ENCODE results near the gene ZDHHC11.

Gene ZDHHC11, protein sequence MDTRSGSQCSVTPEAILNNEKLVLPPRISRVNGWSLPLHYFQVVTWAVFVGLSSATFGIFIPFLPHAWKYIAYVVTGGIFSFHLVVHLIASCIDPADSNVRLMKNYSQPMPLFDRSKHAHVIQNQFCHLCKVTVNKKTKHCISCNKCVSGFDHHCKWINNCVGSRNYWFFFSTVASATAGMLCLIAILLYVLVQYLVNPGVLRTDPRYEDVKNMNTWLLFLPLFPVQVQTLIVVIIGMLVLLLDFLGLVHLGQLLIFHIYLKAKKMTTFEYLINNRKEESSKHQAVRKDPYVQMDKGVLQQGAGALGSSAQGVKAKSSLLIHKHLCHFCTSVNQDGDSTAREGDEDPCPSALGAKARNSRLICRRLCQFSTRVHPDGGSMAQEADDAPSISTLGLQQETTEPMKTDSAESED

DNA sequence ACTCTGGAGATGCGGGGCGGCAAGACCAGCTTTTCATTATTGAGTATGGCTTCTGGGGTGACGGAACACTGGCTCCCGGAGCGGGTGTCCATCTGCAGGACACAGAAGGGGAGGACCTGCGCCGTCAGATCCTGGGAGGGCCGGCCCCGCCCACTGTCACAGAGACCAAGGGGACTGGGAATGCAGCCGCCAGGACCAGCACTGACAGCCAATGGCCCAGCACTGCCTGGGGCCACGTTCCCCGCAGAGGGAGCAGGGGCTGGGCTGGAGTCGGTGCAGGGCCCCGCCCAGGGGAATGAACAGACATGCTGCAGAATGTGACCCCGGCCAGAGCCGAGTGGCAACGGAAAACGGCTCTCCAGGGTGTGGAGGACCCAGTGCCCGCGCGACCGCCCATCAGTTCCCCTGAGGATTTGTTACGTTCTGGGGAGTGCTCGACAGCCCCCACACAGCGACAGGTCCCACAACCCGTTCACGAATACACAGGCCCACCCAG is at the start of gene ZDHHC11:
ZDHHC11 (minus strand) TSS at position 476 of the 496 bp plus-strand sequence; CDS start at position 92, 384 bp downstream.
- DNase-seq, result no peak

DNA sequence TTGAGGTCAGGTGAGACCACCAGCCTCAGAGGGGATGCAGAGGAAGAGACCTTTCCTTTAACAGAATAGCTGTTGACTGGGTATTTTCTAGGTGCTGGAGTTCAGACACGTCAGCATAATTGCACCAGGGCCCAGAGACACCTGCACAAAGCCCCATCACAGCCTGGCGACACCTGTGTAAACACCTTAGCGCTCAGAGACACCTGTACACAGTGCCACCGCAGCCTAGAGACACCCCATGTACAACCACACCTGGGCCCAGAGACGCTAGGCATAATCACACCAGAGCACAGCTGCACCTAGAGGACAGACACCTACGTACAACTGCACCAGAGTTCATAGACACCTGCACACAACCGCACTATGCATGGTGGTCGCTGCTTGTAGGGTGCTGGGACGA is 42.9 kb upstream of the ZDHHC11 start:
- DNase-seq, result no peak

DNA sequence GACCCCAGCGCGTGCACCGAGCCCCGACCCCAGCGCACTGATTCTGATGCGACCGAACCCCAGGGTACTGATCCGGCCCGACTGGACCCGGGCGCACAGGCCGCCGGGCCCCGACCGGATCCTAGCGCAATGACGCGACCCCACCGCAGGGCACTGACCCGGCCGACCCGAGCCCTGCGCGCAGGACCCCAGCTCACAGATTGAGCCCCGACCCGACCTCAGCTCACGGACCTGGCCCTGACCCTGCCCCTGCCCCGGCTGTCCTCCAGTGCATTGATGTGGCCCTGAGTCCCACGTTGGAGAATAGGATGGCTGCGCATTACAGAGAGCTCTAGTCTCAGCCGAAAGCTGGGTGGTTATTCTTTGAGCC is 42.3 kb upstream of the ZDHHC11 start:
- DNase-seq, result no peak

DNA sequence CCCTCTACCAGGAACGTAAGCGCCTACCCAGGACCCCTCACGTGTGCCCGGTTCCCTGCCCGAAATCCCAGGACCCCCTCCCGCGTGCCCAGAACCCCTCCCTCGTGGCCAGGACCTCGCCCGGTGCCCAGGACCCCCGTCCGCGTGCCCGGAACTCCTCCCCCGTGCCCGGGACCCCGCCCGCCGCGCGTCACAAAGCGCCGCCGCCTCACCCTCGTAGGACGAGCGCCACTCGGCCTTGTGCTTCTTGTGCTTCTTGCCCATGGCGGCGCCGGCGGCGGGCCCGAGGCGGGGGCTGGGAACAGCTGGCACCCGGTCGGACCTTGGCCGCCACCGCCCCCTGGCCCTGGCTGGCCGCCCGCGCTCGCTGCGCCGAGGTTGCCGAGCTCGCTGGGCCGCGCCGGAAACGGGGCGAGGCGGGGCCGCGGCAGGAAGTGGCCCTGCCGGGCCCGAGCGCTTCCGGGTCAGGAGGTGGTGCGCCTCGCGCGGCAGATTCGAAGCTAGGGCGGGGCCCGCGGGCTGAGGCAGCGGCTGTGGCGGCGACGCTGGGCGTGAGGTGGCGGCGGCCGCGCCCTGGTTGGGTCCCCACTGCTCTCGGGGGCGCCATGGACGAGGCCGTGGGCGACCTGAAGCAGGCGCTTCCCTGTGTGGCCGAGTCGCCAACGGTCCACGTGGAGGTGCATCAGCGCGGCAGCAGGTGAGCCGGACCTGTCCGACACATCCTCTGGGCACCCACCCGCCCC is 41.8 kb upstream of the ZDHHC11 start, which contains the start of the genes BRD9 and TRIP13:
BRD9 (minus strand) TSS at position 408 of the 743 bp plus-strand sequence; CDS start at position 264, 144 bp downstream.
TRIP13 (plus strand) TSS at position 491 of the 743 bp plus-strand sequence; CDS start at position 606, 115 bp downstream.
- DNase-seq, result peak; percentile 84

DNA sequence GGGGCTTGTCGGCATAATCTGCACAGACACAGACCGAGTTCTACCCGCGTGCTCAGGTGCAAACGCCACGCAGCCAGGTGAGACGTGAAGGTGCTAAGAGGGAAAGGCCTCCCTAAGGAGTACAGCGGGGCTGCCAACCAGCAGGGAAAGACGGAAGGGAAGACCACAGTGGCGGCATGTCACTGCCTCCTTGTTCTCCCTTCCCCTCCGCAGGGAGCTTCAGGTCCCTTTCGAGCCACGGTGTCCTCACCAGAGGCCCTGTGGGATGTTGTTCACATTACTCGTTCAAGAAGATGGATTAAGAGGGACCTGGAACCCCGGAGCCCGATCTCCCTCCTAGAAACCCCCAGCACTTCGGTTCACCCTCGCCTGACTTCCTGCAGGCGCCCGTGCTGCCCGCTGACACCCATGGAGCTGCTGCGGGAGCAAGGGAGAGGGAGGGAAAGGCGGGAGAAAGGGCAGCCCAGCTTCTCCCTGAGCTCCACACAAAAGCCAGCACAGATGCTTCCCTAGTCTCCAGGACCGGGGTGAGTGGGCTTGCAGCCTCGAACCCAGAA is 41.1 kb upstream of the ZDHHC11 start:
- DNase-seq, result peak; percentile 9

DNA sequence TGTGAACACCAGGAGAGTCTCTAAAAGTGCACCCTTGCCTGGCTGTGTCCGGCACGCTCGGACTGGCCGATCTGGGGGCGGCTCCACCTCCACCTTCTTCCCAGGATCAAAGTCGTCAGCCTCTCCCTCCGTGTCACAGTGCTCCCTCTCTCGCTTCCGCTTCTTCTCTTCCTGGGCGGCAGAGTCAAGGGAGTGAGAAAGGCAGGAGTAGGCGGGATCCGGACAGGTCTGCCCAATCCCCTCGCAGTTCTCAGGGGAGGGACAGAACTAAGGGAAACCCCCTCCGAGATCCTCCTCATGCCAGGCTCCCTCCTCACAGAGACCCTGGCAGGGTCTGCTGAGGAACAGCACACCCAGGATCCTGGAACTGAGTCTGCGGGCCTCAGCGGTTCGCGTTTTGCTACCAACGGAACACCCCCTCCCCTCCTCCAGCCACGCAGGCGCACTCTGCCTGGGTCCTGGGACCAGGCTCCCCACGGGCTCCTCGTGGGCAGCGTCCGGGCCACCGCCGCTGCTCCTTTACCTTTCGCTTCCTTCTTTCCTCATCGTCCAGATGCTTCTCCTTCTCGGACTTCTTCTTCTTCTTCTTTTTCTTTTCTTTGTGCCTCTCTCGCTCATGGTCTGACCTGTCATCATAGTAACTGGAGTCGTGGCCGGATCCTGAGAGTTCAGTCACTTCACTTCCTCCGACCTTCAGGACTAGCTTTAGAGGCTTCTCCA is 40.5 kb upstream of the ZDHHC11 start:
- DNase-seq, result no peak

DNA sequence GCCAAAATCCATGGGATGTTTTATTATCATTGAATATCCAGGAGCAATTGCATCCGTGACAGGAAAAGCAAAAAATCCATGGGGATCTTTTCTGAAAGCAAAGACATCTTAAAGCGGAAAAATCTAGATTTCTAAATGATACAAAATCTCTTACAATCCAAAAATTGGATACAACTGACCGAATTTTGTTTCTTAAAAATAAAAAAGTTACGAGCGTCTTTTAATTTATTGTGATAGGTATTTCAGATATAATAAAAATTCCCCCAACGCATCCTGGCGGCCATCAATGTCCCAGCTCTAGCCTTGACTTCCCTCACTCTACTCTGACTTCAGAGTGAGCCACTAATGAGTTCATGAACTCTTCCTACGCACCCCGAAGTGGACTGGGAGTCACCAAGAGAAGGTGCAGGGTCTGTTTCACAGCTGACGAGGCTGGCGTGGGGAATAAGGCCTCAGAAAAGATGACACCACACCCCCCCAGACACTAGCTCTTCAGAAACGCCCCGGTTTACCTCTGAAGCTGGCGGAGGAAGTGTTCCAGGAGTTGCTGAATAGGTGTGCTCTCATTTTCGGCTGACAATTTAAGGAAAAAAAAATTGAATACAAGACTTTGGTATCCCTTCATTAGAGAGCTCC is 38.4 kb upstream of the ZDHHC11 start:
- no peak for DNase-seq

DNA sequence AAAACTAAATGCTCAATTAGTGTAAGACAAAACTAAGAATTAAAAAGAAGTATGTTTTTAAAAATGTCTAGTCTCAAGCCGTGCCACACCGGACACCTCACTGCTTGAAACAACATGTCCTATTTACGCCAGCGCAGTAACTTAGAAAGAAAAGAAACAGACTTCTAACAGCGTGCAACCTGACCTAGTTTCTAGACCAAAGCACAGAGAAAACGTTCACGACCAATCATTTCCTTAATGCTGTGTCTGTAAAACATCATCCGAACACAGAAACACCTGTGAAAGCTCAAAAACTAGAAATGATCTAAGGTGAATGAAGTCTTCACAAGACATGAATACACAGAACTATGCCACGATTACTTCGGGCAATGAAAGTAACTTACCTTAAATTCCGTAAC is 37.9 kb upstream of the ZDHHC11 start:
- no peak for DNase-seq

DNA sequence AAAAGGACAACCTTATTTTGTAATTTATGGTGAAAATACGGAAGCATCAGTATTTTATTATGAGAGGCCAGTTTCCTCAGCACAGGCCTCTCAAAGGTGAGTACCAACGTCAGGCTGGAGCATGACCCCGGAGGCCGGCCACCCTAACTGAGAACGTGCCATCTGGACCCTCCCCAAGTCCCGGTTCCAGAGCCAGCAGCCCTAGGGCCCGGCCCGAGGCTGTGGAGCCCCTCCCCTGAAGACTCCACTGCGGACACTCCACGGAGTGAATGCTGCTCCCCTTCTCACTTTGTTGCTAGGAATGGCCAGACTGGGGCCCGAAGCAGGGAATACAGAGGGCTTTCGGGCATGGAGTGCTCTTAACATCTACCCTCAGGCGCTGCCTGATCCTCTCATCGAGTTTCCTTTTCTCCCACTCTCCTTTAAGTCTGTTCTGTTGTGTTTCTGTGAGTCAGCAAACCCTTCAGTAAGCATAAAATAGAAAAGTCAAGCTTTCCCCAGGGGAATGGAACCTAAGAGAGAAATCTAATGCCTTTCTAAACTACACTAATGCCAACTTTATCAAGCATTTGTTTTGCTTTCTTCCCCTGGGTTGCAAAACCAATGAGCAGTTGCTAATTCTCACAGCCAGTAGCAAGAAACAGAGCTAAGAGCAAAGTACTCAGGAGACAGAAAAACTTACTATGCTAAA is 37.3 kb upstream of the ZDHHC11 start:
- DNase-seq, result no peak

DNA sequence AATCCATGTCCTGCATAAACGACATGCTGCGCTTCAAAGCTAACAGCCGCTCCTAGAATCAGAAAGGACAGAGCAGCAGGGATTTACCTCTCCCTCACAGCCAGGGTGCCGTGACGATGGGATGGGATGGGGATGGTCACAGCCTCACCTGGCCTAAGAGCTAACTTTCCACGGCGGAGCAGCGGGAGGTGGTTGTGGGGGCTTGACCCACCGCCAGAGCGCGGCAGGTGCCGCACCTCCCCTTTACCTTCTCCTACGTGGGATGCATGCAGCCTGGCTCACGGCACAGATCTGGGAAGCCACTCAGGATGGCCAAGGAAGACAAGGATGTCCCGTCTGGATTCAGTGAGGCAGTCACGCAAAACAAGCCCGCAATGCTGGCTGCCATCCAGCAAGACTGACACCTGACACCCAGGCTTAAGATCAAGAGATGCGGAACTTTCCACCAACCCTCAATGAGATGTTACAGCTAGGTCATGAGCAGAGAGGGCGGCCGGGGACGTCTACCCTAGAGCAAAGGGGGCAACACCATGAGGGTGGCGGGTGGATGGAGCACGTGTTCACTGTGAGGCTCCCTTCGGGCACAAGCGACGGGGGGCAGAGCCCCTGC is 36.0 kb upstream of the ZDHHC11 start:
- no peak for DNase-seq

DNA sequence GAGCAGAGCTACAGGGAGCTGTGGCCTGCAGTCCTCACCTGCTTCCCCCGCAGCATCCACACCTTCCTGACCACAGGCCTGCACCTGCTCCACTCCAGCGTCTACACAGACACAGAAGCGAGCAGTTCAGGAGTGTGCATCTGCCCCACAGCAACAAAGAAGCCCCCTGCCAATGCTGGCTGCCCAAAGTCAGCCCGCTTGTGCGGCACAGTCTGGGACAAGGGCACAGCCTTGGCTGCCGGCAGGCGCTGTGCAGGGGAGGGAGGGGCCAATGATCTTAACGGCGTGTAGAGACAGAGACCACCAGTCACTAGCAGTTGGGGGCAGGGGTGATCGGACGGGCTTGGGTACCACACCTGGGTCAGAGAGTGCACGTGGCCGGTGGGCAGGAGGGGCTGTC is 35.2 kb upstream of the ZDHHC11 start:
- DNase-seq, result no peak

DNA sequence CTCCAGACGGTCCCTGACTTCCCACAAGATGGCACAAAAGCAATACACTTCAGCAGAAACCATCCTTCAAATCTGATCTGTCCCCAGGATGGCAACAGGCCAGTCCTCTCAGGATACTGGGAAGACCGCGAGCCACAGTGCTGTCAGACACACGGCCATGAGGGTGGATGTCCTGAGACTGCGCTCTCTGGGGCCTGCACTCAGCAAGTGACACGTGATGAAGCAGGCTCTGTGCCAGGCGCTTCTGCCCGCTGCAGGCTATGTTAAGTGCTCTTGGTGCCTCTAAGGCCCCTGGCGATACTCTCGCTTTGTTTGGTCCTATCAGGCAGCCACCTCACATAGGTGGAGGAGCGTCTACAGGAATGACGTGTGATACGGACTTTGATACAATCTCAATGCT is 34.7 kb upstream of the ZDHHC11 start:
- no peak for DNase-seq

DNA sequence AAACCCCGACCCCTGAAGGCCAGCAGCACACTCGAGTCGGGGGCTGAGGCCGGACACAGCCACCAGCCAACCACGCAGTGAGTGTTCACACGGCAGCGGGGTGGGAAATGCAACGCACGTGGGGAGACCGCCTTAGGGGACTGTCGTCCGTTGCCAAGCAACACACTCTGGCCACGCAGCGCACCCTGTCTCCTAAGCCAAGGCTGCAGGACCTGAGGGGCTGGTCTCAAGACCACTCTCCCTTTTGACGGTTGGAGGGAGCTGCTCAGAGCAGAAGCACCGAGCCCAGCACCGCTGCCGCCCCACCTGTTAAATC is 34.3 kb upstream of the ZDHHC11 start:
- DNase-seq, result no peak

DNA sequence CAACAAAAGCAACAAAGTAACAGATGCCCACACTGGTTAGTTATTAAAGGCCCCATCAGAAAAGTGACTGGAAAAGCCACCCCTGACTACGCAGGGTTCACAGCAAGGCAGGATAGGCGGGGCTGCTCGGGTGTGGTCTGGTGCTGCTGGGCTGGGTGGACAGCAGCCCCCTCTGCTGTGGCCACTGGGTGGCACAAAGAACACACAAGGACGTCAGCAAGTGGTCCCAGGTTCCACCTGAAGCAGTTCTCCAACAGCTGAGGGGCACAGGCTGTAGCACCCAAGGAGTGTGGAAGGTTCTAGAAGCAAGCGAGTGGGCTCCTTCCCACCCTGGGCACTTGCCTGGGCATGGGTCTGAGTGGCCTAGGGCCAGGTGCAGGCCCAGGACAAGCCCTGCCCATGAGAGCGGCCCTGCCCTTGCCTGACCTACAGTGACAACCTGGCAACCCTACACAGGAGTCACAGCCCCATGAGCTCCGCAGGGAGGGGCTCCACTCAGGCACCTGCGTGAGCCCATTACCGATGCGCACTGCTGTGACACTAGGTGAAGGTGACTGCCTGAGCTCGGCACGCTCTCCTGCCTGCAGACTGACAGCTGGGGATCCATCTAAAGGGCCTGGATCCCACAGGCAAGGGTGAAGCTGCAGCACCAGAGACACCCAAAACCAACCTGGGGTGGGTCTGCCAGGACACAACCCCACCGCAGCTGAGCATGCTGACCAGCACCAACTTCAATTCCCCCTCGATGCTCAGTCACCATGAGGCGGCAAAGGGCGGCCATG is 33.8 kb upstream of the ZDHHC11 start:
- DNase-seq, result no peak

DNA sequence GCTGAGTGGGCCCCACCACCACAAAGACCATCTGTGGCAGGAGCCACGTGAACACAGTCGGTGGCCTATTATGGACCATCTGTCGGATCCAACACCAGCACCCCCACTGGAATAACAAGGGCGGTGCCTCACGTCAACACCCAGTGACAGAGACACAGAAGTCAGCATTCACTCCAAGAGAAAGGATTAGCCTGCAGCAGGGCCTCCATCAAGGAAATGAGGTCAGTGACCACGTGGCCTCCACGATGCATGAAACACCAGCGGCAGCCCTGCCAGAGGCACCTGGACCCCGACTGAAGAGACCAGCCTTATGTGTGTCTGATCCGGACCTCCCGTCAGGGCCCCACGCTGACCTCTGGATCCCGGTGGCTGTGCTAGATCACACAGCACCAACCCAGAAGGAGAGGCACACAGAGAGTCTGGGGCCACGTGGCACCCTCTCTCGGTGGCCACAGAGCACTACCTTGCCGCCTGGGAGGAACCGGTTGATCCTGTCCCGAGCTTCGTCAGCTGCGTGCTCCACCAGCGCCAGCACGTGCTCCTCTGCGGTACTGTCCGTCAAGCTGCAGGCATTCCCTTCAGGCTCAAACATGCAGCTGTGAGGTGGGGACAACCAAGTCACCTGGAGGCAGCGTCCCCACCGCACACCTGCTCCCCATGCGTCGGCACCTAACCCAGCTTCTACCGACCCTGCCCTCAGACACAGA is 32.8 kb upstream of the ZDHHC11 start:
- no peak for DNase-seq

DNA sequence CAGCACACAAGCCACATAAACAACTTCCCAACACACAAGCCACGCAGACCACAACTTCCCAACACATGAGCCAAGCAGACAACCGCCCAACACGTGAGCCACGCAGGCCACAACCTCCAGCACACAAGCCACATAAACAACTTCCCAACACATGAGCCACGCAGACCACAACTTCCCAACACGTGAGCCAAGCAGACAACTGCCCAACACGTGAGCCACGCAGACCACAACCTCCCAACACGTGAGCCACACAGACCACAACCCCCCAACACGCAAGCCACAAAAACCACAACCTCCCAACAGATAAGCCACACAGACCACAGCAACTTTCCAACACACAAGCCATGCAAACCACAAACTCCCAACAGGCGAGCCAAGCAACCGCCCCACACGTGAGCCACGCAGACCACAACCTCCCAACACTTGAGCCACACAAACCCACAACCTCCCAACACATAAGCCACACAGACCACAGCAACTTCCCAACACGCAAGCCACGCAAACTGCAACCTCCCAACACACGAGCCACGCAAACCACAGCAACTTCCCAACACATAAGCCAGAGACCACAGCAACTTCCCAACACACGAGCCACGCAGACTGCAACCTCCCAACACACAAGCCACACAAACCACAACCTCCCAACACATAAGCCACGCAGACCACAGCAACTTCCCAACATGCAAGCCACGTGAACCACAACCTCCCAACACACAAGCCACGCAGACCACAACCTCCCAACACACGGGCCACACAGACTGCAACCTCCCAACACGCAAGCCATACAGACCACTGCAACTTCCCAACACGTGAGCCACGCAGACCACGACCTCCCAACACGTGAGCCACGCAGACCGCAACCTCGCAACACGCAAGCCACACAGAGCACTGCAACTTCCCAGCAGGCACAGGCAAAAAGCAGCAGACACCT is 31.7 kb upstream of the ZDHHC11 start:
- no peak for DNase-seq

DNA sequence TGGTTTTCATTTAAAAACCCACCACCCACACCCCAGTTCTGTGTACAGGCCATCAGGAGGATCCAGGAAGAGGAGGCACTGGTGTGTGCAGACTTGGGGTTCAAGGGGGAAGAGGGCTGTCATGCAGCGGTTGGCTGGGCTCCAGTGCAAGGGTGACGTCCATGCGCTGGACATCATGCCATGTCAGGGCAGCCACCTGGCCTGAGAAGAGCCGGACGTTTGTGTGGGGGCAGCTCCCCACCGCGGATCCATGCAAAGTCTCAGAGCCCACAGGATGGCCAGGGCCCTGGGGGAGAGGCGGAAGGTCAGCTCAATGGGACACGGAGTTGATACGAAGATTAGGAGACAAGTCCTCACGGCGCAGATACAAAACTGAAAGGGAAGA is 30.8 kb upstream of the ZDHHC11 start:
- DNase-seq, result no peak

DNA sequence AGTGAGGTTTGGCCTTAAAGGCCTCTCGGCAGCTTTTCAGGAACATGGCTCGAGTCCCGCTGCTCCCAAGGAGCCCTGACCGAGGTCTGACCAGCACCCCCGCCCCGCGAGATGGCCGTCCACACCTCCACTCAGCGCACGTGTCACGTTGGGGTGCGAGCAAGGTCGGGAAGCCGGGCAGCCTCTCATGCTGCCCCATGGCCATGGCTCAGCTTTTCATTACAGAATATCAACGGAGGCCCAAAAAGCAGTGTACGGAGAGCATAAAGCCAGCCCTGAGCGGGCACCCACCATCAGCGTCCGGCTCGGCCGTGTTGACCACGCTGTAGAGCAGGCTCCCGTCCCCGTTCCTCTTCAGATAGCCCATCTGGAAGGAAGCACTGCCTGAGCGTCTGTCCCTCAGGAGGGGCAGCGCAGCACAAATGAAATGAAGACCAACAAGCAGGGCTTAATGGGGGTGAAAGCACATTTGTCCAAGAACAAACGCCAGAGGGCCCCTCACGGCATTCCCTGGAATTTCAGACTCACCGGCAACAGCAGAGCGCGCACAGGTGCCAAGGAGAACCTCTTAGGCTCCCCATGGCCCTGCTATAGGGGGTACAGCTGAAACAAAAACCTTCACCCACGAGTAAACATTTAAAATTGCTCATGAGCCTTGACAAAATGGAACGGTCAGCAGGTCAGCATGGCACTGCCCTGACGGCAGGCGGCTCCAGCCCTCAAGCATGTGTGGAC is 30.2 kb upstream of the ZDHHC11 start:
- DNase-seq, result no peak

Data from stimulated activated CD4-positive, alpha-beta T cell treated with anti-CD3 and anti-CD28 coated beads, Interleukin-4, amount 100 ng/mL, for 24 hours (primary cell).